Lower leg skin (tissue), 4 donors: ENCODE measurements around the gene C2orf68. TPM values are rescaled to one million over a fixed set of nuclear protein-coding genes. Genes with fewer than 3 reads are reported as not detected.
A peak's percentile ranks its signal among the peaks of the same experiment; 100 is the strongest.

ENCODE experiments used
- DNase-seq, 2 donors: peaks; one replicate each; pipeline ENCODE4 v3.0.0-alpha.2; 2019; ENCODE audit warnings: low spot score in 2 of 2
- H3K4me3 ChIP-seq: fragments of 200-600 bp; sonication (generic); 2 replicates; pipeline ENCODE4 v1.5.1; 2017; ENCODE audit warnings: mild to moderate bottlenecking, low read depth; ENCODE audit not compliant: poor library complexity, severe bottlenecking
- CTCF ChIP-seq, 3 donors: fragments of 450-650 bp; IDR thresholded peaks; one replicate each; pipeline ENCODE4 v1.5.1; 2016; ENCODE audit warnings: antibody characterized with exemption in 3 of 3, mild to moderate bottlenecking in 3 of 3, moderate library complexity in 2 of 3
- POLR2A ChIP-seq, 2 donors: fragments of 450-650 bp; IDR thresholded peaks; one replicate each; pipeline ENCODE4 v1.6.1; 2016 to 2017; ENCODE audit warnings: antibody characterized with exemption in 2 of 2, mild to moderate bottlenecking in 1 of 2, moderate library complexity in 1 of 2
- WGBS, 2 donors: methylation state at CpG; one replicate each; pipeline ENCODE4 v1.1.5; 2018; 5-methylcytosine and 5-hydroxymethylcytosine counted together
- intact Hi-C: fragments of 100-400 bp; cut with DNase I; formaldehyde crosslinking; loops from one replicate; pipeline ENCODE4 v1.15.0; 2023; ENCODE audit warnings: low total_unique reads
- total RNA-seq, 4 donors: library from RNA; depleted of rRNA; stranded (reverse); fragments of >200 nt; gene quantifications; one replicate each; pipeline ENCODE4 v1.1.0, GENCODE V29; 2016

C2orf68 gene
- total RNA-seq, 4 donors from 2014 or later = 15.1 to 41.1 (median 19.0) TPM

DNA sequence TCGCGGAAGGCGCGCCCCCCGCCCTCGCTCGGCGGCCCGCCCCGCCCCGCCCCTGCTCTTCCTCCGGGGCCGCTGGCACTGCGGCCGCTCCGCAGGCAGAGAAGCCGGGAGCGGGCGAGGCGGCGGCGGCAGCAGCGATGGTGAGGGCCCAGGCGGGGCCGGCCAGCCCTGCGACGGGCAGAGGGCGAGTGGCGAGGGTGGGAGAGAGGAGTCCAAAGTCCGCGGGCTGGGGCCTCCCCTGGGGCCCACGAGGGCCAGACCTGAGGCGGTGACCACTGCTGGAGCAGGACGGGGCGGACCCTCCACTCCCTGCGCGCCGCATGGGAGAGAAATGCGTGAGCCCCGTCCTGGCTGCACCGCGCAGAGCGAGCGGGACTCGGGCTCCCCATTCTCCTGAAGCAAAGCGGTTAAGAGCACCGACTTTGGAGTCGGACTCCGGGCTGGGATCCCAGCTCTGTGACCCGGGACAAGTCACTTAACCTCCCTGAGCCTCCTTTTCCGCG is 27.5 kb downstream of the C2orf68 start, which contains the start of gene VAMP5:
Gene VAMP5 (plus strand): TSS at position 78 of the 503 bp plus-strand sequence. CDS start 60 bp downstream, at position 138.
- TF ChIP-seq CTCF (IDR thresholded peaks at IDR 0.05) = no peak
- TF ChIP-seq POLR2A (IDR thresholded peaks at IDR 0.05) = no peak
- DNase-seq = no peak
- WGBS, 2 donors = 17 to 37% methylated on average over 5 to 28 of the region's 52 CpGs
- H3K4me3 ChIP-seq = peak within 1 kb of the TSS; percentile 18
- intact Hi-C loops = no loop called here

DNA sequence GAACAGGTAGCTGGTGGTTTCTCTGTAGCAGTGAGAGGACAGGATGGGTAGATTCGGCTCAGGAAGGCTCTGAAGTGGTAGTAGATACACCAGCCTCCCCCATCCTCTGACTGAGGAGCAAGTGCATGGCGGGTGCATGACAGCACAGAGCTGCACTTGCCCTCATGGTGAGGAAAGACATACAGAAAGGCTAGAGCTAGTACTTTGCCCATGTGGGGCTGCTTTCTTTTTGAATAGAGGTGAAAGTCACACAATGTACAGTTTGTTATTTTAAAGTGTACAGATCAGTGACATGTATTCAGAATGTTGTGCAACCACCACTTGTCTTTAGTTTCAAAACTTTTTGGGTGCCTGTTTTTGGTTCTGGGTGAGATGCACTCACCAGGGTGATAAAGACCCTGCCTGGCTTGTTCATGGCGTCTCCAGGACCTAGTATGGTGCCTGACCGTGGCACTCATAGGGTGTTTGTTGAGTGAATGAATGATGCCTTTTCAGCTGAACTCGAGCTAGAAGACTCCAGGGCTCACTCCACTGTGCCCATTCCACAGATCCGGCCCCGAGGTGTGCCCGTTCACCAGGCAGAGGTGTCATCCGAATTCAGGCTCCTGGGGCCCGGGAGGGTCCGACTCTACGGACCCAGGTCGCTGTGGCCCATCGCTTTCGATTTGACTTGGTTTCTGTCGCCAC is 28.1 kb downstream of the C2orf68 start:
- DNase-seq = no peak
- 26 to 34% methylated on average over 13 to 15 of the region's 16 CpGs for WGBS, 2 donors
- TF ChIP-seq POLR2A (IDR thresholded peaks at IDR 0.05) (no peak), CTCF (IDR thresholded peaks at IDR 0.05) (no peak)
- H3K4me3 ChIP-seq = peak overlapping the region; percentile 18
- intact Hi-C loops = no loop called here

DNA sequence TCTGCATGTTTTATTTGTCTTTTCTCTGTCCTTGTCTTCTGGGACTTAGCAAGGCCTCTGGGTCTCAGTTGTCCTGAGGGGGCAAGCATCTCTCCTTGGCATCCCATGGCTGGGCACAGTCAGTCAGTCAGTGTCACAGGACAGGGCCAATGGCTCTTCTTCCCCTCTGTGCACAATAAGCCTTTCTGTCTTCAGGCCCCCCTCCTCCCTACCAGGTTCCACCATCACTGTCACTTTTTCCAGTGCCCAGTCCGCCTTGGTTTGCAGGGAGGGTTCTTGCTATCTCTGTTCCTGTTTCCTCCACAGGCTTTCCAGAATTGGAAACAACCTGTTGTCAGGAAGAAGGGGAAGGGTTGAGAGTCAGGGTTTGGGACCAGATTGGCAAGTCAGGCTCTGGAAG is 29.4 kb downstream of the C2orf68 start:
- H3K4me3 ChIP-seq = no peak overlapping the region
- 59 to 75% methylated on average over 1 of the region's 1 CpG for WGBS, 2 donors
- intact Hi-C loops = no loop called here
- TF ChIP-seq POLR2A (IDR thresholded peaks at IDR 0.05) (no peak), CTCF (IDR thresholded peaks at IDR 0.05) (no peak)
- DNase-seq = no peak

DNA sequence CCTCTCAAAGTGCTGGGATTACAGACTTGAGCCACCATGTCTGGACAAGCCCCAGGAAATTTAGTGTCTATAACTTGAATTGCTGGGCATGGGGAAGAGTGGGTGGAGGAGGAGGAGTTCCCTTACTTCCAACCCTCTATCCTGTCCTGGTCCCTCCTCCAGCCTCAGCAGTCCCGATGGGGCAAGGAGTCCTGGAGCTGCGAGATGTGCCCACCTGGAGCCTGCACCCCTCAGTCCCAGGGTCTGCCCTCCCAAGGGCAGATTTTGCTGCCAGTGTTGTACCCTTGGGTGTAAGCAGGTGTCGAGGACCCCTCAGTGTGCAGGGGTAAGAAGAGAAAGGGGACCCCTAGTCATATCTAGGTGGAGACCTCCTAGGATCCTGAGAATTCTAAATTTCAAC is 31.7 kb downstream of the C2orf68 start:
- TF ChIP-seq POLR2A (IDR thresholded peaks at IDR 0.05) (no peak), CTCF (IDR thresholded peaks at IDR 0.05) (no peak)
- intact Hi-C loops = no loop called here
- DNase-seq = no peak
- no peak overlapping the region for H3K4me3 ChIP-seq
- WGBS, 2 donors = 62 to 71% methylated on average over 3 of the region's 3 CpGs

GRCh38 chr2:85579266-85579935 is 32.5 kb downstream of the C2orf68 start:
- TF ChIP-seq CTCF (IDR thresholded peaks at IDR 0.05) (no peak), POLR2A (IDR thresholded peaks at IDR 0.05) (no peak)
- 30 to 32% methylated on average over 6 of the region's 6 CpGs for WGBS, 2 donors
- intact Hi-C loops = no loop called here
- H3K4me3 ChIP-seq = no peak overlapping the region
- DNase-seq = no peak
